Measurements from ENCODE around the gene KRTAP12-1.

DNA sequence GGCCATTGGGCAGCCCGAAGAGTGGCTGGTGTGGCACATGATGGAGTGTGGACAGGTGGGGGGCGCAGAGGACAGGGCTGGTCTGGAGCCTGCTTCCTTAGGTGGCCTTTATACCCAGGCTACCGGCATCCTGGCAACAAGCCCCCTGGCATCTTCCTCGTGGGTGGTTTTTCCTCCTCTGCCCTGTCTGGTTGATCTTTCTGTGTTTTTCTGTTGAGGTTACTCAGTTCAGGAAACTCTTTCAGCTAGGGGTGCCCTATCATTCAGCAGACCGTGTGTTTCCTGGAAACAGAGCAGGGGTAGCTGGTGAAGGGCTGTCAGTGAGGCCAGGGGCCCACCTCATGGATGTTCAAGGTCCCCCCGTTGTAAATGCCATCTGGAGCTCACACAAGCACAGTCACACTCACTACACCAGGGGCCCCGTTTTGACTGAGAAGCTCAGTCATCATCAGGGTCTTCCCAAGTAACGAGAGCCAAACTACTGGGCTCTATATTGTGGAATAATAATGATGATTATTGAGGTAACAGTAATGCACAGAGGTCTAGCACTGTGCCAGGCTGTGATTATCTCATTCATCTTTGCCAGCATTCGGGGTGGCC, 27.3 kb downstream of the KRTAP12-1 start, which contains the start of gene KRTAP12-4:
- TF ChIP-seq EZH2 (IDR thresholded peaks at IDR 0.05; ENCODE audit: borderline replicate concordance) = no peak
- TF ChIP-seq CTCF (IDR thresholded peaks at IDR 0.05; ENCODE audit: poor library complexity) = no peak
- TF ChIP-seq EZH2phosphoT487 (IDR thresholded peaks at IDR 0.05; ENCODE audit: low read depth, severe bottlenecking, unreplicated experiment) = no peak
